Fibroblast of the conjunctiva (primary cell): ENCODE measurements around the gene CAD.

Experiments
- DNase-seq: peaks from one replicate; pipeline ENCODE4 v3.0.0-alpha.2; 2010; ENCODE audit warnings: low read depth

Gene CAD

DNA sequence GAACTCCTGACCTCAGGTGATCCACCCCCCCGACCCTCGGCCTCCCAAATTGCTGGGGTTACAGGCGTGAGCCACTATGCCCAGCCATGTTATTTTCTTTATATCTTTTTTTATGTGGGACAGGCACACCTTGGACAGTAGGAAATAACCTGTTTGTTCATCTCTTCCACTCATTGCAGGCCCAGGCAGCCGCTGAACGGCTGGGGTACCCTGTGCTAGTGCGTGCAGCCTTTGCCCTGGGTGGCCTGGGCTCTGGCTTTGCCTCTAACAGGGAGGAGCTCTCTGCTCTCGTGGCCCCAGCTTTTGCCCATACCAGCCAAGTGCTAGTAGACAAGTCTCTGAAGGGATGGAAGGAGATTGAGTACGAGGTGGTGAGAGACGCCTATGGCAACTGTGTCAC, 8.4 kb downstream of the CAD start:
- no peak for DNase-seq

DNA sequence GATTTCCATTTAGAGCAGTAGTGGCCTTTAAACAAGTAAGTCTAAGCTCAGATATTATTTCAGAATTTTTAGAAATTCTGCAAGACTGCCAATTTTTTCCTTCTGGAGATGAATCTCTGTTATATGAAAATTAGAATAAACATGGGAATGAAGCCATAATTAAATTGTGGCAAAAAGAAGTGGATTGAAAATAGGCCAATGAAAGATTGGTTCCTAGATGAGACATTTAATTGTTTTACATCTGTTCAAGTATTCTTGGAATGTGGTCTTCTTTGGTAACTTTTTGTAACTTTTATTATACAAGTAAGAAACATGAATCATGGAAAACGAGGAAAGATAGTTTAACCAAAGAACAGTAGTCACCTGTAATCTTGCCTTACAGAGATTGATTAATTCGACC, 10.3 kb downstream of the CAD start:
- no peak for DNase-seq

DNA sequence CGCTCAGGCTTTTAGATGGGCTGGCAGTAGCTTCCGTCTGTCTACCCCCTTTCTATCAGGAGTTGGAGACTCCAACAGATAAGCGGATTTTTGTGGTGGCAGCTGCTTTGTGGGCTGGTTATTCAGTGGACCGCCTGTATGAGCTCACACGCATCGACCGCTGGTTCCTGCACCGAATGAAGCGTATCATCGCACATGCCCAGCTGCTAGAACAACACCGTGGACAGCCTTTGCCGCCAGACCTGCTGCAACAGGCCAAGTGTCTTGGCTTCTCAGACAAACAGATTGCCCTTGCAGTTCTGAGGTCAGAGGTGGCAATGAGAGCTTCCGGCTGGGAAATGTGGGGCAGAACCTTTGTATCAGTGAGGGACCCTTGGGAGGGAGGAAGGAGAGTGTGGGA, 14.8 kb downstream of the CAD start:
- no peak for DNase-seq

DNA sequence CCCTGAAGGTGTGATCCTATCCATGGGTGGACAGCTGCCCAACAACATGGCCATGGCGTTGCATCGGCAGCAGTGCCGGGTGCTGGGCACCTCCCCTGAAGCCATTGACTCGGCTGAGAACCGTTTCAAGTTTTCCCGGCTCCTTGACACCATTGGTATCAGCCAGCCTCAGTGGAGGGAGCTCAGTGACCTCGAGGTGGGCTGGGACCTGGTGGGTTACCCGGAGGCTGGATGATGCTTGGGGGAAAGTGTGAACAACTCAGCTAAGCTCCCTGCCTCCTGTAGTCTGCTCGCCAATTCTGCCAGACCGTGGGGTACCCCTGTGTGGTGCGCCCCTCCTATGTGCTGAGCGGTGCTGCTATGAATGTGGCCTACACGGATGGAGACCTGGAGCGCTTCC, 16.2 kb downstream of the CAD start:
- no peak for DNase-seq

DNA sequence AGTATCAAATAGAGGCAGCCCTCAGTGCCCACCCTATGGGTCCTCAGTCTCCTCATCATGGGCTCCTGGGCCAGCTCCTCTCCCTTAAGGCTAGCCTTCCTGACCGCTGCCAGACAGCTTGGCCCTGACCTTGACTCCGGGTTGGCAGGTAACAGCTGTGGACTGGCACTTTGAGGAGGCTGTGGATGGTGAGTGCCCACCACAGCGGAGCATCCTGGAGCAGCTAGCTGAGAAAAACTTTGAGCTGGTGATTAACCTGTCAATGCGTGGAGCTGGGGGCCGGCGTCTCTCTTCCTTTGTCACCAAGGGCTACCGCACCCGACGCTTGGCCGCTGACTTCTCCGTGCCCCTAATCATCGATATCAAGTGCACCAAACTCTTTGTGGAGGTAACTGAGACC, 19.0 kb downstream of the CAD start:
- no peak for DNase-seq

DNA sequence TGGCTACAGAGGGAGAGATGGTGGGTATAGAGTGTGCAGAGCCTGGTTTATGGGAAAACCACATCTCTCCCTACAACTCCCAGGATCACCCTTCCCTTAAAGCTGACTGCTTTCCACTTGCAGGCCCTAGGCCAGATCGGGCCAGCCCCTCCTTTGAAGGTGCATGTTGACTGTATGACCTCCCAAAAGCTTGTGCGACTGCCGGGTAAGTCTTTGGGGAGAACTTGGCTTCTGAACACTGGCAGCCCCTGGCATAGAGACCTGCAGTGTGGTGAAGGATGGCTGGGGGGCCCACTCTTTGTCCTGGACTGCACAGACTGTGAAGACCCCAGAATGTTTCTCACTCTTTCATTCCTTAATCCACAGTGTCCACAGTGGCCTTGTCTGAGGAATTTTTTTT, 19.5 kb downstream of the CAD start:
- no peak for DNase-seq

DNA sequence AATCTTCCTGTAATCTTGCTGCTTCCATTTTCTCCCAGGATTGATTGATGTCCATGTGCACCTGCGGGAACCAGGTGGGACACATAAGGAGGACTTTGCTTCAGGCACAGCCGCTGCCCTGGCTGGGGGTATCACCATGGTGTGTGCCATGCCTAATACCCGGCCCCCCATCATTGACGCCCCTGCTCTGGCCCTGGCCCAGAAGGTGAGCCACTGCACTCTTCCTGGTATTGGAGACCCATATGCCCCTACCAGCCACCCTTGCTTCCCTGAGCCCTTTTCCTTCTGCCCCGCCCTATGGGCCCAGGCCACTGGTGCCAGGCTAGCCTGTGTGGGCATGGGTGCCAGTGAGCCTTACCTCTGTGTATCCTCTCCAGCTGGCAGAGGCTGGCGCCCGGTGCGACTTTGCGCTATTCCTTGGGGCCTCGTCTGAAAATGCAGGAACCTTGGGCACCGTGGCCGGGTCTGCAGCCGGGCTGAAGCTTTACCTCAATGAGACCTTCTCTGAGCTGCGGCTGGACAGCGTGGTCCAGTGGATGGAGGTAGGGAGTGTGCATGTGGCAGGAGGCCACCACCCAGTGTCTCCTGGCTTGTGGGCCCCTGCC, 20.3 kb downstream of the CAD start:
- DNase-seq, result no peak

DNA sequence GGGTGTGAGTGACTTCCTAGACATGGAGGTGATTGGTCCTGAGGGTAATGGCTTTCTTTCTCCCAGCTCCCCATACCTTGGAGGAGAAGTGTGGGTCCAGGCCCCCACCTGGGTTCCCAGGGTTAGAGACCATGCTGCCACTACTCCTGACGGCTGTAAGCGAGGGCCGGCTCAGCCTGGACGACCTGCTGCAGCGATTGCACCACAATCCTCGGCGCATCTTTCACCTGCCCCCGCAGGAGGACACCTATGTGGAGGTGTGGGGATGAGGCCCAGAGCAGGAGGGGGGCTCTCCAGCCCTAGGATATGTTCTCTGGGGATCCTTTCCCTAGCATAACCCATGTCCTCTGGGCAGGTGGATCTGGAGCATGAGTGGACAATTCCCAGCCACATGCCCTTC, 21.8 kb downstream of the CAD start:
- no peak for DNase-seq

DNA sequence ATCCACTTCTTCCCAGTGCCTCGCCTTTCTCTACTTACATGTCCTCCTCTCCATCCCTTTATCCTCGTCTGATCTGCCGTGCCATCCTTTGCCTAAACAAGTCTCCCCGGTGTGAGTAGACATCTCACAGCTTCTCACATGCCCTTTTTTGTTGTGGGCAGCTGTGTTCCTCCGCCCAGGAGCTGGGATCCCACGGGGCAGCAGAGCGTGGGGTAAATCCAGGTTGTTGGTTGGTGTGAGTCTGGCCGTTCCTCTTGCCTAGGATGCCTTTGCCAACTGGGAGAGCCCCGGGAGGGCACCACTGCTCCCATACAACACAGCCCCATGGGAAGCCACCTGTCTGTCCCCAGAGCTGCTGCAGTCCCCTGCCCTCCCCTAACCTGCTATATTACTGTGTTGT, 23.2 kb downstream of the CAD start:
- DNase-seq, result no peak

DNA sequence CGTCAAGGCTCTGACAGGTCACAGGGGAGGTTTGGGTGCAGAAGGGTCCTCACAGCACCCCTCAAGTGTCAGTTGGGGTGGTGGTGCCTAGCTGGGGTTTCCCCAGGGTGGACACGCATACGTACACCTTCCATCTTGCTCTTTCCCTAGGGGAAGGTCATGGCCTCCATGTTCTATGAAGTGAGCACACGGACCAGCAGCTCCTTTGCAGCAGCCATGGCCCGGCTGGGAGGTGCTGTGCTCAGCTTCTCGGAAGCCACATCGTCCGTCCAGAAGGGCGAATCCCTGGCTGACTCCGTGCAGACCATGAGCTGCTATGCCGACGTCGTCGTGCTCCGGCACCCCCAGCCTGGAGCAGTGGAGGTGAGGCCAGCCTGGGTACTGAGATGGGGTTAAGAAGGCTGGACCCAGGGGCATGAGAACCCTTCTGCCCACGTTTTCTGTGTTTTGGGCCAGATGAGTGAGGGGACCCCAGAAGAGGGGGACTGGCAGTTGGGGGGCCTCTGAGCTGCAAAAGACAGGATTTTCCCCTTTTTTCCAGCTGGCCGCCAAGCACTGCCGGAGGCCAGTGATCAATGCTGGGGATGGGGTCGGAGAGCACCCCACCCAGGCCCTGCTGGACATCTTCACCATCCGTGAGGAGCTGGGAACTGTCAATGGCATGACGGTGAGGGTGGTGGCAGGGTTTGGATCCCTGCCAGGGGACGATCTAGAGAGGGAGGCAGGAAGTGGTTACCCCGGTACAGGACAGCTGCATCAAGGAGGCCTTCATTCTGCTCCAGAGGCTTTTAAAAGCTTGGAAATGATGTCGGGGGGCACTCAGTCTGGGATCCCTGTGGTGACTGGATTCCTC, 24.8 kb downstream of the CAD start:
- DNase-seq, result no peak

DNA sequence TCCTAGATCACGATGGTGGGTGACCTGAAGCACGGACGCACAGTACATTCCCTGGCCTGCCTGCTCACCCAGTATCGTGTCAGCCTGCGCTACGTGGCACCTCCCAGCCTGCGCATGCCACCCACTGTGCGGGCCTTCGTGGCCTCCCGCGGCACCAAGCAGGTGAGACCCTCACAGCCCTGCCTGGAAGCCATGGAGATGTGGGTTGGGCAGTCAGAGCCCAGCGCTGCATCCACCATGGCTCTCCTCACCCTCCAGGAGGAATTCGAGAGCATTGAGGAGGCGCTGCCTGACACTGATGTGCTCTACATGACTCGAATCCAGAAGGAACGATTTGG, 25.4 kb downstream of the CAD start:
- no peak for DNase-seq

DNA sequence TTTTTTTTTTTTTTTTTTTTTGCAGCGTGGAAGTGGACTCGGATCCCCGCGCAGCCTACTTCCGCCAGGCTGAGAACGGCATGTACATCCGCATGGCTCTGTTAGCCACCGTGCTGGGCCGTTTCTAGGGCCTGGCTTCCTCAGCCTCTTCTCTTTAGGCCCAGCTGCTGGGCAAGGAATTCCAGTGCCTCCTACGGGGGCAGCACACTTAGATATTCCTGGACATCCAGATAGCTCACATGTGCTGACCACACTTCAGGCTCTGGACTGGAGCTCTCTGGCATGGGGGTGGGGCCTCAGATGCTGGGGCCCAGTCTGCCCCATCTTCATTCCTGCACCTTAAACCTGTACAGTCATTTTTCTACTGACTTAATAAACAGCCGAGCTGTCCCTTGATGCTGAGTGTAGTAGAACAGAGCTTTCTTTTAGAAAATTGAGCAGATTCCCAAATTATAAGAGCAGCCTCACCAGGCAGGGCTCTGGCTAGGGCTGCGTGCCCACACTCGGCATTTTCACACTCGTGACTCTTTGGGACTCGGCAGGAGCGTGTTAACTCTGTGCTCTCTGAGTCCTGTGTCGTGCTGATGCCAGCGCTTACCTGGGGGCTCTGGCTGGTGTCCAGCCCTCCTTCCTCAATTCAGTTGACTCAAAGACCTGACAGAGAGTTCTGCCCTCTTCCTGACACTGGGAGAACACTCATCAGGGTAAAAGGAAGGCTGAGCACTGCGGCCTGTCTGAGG, 26.4 kb downstream of the CAD start:
- no peak for DNase-seq

DNA sequence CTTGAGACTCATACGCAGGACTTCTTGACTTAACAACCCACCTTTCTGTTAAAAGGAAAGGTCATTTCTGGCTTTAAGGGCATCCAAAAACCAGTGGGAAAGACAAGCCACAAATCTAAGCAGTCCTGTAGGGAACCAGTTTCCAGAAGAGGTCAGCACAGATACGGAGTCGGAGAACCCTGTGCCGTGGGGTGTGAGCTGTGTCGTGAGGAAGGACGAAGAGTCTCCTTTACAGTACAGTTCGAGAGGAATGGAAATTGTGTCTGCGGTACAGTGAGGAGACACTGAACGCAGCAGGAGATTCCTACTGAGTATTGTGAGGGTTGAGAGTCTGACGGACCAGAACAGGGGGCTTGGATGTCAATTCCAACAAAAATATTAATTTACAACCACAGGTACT, 27.9 kb downstream of the CAD start:
- DNase-seq, result no peak

DNA sequence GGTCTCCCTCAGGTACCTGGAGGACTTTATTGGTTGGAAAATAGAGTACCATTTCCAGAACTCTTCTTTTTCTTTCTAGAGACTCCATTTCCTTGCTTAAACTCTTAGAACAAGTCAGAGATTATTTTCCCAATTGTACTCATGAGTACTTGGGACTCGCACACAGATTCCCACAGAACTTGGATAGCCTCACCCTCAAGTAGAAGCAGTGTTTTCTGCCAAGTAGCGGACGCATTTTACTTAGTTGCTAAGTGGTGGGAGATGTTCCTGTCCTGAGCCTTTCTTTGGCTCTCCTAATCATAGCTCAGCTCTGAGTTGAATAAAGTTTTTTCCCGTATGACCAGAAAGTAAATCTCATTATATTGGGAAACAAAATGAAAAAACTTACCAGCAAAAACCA, 28.5 kb downstream of the CAD start:
- DNase-seq, result no peak

DNA sequence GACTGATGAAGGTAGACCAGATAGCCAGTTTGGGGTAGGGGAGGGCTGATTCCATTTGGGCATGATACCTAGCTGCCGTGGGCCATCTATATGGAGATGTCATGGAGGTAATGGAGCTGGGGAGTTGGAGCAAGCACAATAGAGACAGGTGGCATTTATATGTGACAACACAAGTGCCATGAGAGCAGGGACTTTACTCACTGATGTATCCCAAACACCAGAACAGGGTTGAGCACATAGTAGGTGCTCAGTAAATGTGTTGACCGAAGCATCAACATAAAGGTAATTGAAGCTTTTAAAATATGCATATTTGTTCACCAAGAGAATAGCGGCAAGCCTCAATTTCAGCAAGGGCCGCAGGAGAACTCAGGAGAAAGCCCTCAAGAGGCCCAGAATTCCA, 30.7 kb downstream of the CAD start:
- no peak for DNase-seq

DNA sequence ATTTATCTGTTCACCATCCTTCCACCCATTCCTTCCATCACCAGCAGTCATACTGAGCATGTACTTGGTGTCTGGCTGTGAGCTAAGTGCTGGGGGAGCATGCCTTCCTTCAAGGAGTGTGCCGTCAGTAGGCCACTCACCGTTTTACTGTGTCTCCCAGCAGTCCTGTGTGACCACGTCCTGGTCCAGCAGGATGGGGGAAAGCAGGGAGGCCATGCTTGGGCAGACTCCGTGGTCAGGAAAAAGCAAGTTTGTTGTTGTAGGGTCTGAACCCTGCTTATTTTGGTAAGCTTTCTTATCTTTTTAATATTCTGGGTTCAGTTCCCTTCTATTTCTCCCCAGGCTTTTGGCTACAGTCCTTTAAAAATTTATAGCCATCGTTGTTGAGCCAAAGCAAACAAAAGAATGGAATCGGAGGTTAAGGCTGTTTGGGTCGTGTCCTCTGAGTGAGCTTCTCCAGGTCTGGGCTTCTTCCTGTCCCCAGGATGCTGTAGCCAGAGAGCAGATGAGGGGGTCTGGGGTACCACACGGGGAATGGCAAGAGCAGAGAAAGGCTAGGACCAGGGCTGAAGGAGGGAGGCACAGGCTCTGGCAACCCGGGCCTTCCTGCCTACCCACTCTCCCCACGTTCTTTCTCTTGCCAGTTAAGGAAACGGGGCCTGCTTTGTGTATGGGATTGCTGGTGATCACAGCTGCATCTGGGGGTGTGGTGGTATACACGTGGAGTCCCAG, 32.2 kb downstream of the CAD start:
- no peak for DNase-seq

DNA sequence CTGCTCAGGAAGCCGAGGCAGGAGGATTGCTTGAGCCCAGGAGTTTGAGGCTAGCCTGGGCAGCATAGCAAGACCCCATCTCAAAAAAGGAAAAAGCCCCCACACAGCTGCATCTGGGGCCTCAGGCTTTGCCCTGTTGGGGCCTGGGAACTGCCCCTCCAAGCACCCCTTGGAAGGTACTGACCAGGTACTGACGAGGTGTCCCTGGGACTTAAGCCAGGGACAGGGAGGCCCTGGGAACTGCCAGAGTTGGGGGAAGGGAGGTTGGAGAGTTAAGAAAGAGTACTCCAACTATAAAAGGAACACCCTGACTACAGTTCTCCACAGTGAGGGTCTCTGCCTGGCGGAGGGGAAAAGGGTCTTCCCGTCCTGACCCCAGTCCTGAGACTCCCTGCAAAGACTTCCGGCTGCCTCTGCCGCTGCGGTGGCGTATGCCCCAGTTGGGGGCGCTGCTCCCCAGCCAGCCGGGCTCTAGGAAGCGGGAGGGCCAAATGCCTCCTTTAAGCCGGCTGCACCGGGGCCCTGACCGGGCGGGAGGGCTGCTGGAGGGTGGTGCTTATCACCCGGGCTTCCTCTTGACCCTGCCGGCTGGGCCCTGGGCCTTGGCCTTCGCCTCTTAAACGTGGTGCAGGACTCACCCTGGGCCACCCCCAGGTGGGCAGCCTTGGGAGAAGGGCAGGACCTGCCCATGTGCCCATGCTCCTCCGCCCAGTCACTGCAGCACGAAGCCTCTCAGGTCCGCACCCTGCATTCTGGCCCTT, 32.9 kb downstream of the CAD start:
- DNase-seq, result peak; percentile 3

DNA sequence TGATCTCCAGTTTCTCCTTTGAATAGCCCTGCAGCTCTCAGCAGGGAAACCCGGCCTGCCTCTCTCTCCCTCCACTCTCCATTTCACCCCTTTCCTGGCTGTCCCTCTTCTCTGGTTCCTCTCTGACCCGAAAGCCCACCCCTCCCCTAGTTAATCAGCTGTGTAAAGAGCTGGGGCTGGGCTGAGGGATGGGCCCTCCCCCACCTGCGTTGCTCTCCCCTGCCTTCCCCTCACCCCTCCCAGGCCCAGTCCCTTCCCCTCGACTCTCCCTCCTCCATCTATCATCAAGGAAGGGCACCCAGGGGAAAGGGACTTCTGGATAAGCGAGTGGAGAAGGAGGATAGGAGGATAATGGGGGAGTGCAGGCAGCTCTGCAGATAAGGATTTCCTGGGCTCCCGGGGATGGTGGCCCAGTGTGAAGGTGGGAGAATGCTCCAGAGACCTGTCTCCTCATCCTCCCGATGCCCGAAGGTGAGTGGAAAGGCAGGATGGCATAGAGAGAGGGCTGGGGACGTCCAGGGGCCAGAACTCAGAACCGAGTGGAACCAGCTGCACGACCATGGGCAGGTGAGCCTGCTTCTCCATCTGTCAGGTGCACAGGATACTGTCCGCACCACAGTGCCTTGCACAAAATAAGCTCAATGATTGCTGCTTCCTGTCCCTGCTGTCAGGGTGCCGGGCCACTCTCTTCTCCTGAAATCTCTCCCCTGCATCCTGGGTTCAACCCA, 33.6 kb downstream of the CAD start:
- DNase-seq, result no peak

DNA sequence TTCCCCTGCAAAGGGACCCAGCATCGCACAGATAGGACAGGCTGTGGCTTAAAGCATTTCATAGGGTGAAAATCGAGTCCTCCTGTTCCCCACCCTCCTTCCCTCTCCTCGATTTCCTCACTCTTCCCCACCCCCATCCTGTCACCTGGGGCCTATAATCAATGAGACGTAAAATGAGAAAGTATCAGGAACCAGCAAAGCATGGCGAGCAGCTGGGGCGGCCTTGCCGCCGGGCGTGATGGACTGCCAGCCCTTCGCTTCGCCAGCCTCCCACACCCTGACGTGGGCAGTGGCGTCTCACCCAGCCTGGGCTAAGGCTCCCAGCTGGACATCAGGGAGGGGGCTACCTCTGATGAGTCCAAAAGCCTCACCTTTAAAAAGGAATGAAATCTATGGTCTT, 34.6 kb downstream of the CAD start:
- no peak for DNase-seq

DNA sequence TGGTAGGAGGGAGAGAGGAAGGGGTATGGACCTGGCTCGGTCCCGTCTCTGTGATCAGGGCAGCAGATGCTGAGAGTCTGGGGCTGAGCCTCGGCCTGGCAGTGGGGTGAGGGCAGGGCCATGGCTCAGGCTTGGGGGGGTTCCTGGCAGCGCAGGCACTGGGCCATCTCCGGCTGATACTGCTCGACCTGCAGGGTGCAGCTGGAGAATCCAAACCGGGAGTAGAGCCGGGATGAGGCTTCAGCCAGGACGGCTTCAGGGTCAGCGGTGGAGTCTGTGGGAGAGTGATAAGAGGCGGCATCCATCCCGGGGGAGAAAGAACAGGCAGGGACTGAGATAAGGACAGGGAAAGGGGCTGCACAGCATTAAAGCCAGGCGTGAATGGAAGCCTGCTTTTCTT, 38.0 kb downstream of the CAD start:
- DNase-seq, result no peak

DNA sequence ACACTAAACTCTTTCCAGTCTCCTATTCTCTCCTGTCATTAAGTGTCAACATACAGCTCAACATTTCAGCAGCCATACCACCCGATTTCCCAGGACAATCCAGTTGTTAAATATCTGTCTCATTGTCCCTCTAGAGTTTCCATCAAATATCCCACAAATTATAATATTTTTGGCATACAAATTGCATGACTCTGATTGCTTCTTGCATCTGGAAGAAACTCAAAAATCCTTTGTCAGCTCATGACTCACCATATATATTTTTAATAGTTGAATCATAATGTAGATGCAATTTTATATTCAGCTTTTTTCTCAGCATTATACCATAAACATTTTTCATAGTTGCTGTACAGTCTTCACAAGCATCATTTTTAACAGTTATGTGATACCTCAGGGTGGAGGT, 38.5 kb downstream of the CAD start:
- DNase-seq, result no peak
